ENCODE results near the gene BACH1. TPM values are rescaled to one million over a fixed set of nuclear protein-coding genes. Genes with fewer than 3 reads are reported as not detected.
"Not testable (repeated sequence)": the region's sequence is repeated elsewhere in the genome, so short reads cannot be mapped to it uniquely, and the experiment has no call there.

Gene BACH1
- total RNA-seq, 1 experiment from 2014 or later, result 48.7 TPM

DNA sequence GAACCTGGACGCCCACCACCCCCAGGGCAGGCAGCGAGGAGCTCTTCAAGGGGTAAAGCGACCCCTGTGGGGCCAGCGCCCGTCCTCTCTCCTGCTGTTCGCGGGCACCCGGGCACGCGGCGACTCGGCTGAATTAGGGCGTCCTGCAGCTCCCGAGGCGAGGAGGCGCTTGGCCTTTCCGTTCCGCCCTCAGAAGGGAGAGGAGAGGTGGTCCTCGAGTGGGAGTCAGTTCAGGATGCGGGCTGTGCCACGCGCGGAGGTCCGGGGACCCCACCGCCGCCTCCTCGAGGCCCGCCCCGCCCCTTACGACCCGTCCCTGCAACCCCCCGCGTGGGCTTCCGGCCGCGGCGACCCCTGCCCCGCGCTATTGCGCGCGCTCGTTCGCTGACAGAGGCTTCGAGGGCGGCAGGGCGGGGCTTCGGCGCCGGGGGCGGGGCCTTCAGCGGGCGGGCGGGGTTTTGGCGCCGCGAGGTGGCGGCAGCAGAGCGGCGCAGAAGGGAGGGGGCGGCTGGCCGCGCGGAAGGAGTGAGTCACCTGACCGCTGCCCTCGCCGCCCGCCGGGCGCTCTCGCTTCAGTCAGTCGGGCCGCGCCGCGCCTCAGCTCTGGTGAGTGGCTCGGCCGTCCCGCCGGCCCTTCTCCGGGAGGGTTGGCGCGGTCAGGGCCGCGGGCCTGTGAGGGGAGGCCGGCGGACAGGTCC is at the start of gene BACH1 (continued):
- TF ChIP-seq, protein P1, sequence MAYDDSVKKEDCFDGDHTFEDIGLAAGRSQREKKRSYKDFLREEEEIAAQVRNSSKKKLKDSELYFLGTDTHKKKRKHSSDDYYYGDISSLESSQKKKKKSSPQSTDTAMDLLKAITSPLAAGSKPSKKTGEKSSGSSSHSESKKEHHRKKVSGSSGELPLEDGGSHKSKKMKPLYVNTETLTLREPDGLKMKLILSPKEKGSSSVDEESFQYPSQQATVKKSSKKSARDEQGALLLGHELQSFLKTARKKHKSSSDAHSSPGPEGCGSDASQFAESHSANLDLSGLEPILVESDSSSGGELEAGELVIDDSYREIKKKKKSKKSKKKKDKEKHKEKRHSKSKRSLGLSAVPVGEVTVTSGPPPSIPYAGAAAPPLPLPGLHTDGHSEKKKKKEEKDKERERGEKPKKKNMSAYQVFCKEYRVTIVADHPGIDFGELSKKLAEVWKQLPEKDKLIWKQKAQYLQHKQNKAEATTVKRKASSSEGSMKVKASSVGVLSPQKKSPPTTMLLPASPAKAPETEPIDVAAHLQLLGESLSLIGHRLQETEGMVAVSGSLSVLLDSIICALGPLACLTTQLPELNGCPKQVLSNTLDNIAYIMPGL (CRISPR knock-in tag; IDR thresholded peaks at IDR 0.05), result peak; percentile 72; the same call in 1 of the 2 replicates
- TF ChIP-seq, protein P2, sequence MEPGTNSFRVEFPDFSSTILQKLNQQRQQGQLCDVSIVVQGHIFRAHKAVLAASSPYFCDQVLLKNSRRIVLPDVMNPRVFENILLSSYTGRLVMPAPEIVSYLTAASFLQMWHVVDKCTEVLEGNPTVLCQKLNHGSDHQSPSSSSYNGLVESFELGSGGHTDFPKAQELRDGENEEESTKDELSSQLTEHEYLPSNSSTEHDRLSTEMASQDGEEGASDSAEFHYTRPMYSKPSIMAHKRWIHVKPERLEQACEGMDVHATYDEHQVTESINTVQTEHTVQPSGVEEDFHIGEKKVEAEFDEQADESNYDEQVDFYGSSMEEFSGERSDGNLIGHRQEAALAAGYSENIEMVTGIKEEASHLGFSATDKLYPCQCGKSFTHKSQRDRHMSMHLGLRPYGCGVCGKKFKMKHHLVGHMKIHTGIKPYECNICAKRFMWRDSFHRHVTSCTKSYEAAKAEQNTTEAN (CRISPR knock-in tag; IDR thresholded peaks at IDR 0.05), result no peak
- TF ChIP-seq ZNF423 (CRISPR knock-in tag; IDR thresholded peaks at IDR 0.05) (peak; percentile 16; the same call in 1 of the 2 replicates), GTF2I (CRISPR knock-in tag; conservative IDR thresholded peaks at IDR 0.05) (no peak), SMAD3 (CRISPR knock-in tag; IDR thresholded peaks at IDR 0.05; ENCODE audit: borderline replicate concordance) (no peak), HMGA2 (CRISPR knock-in tag; IDR thresholded peaks at IDR 0.05) (no peak), CREB1 (CRISPR knock-in tag; IDR thresholded peaks at IDR 0.05) (no peak), MXD4 (CRISPR knock-in tag; IDR thresholded peaks at IDR 0.05; ENCODE audit: borderline replicate concordance) (no peak), ZNF263 (CRISPR knock-in tag; IDR thresholded peaks at IDR 0.05; ENCODE audit: low read depth) (no peak), MYBL2 (CRISPR knock-in tag; IDR thresholded peaks at IDR 0.05) (0 out of 2 replicates have a peak, but pooled peaks have one; percentile 24), OVOL2 (CRISPR knock-in tag; IDR thresholded peaks at IDR 0.05; ENCODE audit: borderline replicate concordance) (no peak), GRHL2 (CRISPR knock-in tag; IDR thresholded peaks at IDR 0.05; ENCODE audit: insufficient replicate concordance, severe bottlenecking) (no peak), ESRRA (CRISPR knock-in tag; IDR thresholded peaks at IDR 0.05; ENCODE audit: borderline replicate concordance) (peak; percentile 53; the same call in 1 of the 2 replicates), ZNF121 (CRISPR knock-in tag; IDR thresholded peaks at IDR 0.05) (no peak), FOXJ3 (CRISPR knock-in tag; IDR thresholded peaks at IDR 0.05; ENCODE audit: borderline replicate concordance) (no peak), TEAD1 (CRISPR knock-in tag; IDR thresholded peaks at IDR 0.05) (0 out of 2 replicates have a peak, but pooled peaks have one; percentile 45), ZNF671 (CRISPR knock-in tag; IDR thresholded peaks at IDR 0.05) (no peak)
- TF ChIP-seq, protein P3, sequence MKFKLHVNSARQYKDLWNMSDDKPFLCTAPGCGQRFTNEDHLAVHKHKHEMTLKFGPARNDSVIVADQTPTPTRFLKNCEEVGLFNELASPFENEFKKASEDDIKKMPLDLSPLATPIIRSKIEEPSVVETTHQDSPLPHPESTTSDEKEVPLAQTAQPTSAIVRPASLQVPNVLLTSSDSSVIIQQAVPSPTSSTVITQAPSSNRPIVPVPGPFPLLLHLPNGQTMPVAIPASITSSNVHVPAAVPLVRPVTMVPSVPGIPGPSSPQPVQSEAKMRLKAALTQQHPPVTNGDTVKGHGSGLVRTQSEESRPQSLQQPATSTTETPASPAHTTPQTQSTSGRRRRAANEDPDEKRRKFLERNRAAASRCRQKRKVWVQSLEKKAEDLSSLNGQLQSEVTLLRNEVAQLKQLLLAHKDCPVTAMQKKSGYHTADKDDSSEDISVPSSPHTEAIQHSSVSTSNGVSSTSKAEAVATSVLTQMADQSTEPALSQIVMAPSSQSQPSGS (CRISPR knock-in tag; IDR thresholded peaks at IDR 0.05; ENCODE audit: borderline replicate concordance, low read depth), result no peak
- TF ChIP-seq, protein P4, sequence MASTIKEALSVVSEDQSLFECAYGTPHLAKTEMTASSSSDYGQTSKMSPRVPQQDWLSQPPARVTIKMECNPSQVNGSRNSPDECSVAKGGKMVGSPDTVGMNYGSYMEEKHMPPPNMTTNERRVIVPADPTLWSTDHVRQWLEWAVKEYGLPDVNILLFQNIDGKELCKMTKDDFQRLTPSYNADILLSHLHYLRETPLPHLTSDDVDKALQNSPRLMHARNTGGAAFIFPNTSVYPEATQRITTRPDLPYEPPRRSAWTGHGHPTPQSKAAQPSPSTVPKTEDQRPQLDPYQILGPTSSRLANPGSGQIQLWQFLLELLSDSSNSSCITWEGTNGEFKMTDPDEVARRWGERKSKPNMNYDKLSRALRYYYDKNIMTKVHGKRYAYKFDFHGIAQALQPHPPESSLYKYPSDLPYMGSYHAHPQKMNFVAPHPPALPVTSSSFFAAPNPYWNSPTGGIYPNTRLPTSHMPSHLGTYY (CRISPR knock-in tag; IDR thresholded peaks at IDR 0.05), result no peak
- TF ChIP-seq, protein P5, sequence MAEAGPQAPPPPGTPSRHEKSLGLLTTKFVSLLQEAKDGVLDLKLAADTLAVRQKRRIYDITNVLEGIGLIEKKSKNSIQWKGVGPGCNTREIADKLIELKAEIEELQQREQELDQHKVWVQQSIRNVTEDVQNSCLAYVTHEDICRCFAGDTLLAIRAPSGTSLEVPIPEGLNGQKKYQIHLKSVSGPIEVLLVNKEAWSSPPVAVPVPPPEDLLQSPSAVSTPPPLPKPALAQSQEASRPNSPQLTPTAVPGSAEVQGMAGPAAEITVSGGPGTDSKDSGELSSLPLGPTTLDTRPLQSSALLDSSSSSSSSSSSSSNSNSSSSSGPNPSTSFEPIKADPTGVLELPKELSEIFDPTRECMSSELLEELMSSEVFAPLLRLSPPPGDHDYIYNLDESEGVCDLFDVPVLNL (CRISPR knock-in tag; IDR thresholded peaks at IDR 0.05; ENCODE audit: borderline replicate concordance, low read depth), result peak; percentile 33; the same call in 1 of the 2 replicates
- TF ChIP-seq, protein P6, sequence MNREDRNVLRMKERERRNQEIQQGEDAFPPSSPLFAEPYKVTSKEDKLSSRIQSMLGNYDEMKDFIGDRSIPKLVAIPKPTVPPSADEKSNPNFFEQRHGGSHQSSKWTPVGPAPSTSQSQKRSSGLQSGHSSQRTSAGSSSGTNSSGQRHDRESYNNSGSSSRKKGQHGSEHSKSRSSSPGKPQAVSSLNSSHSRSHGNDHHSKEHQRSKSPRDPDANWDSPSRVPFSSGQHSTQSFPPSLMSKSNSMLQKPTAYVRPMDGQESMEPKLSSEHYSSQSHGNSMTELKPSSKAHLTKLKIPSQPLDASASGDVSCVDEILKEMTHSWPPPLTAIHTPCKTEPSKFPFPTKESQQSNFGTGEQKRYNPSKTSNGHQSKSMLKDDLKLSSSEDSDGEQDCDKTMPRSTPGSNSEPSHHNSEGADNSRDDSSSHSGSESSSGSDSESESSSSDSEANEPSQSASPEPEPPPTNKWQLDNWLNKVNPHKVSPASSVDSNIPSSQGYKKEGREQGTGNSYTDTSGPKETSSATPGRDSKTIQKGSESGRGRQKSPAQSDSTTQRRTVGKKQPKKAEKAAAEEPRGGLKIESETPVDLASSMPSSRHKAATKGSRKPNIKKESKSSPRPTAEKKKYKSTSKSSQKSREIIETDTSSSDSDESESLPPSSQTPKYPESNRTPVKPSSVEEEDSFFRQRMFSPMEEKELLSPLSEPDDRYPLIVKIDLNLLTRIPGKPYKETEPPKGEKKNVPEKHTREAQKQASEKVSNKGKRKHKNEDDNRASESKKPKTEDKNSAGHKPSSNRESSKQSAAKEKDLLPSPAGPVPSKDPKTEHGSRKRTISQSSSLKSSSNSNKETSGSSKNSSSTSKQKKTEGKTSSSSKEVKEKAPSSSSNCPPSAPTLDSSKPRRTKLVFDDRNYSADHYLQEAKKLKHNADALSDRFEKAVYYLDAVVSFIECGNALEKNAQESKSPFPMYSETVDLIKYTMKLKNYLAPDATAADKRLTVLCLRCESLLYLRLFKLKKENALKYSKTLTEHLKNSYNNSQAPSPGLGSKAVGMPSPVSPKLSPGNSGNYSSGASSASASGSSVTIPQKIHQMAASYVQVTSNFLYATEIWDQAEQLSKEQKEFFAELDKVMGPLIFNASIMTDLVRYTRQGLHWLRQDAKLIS (CRISPR knock-in tag; IDR thresholded peaks at IDR 0.05; ENCODE audit: borderline replicate concordance), result no peak

DNA sequence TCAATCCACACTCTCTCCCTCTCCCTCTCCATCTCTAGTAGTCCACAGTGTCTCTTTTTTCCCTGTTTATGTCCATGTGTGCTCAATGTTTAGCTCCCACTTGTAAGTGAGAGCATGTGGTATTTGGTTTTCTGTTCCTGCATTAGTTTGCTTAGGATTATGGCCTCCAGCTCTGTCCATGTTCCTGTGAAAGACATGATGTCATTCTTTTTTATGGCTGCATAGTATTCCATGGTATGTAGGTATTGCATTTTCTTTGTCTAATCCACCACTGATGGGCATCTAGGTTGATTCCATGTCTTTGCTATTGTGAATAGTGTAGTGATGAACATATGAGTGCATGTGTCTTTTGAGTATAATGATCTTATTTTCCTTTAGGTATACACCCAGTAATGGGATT is 49.4 kb upstream of the BACH1 start:
- H3K4me3 Mint-ChIP-seq; CTCF ChIA-PET; H3K4me1 Mint-ChIP-seq; DNase-seq (ENCODE audit: low spot score); H3K27ac Mint-ChIP-seq; POLR2A ChIA-PET; ATAC-seq; H3K27me3 Mint-ChIP-seq (ENCODE audit: low read depth): not testable (repeated sequence)
- Mint-ChIP-seq H3K36me3 (peaks cover 22% of the 10 kb centered on the region), H3K9me3 (peaks cover 43% of the 10 kb centered on the region)

All from WTC11 (cell line).